K562 (cell line): ENCODE results near the gene GLUL. TPM values are rescaled to one million over a fixed set of nuclear protein-coding genes. Genes with fewer than 3 reads are reported as not detected.

Experiments
- ATF1 ChIP-seq, 2 experiments: fragments of 450-650 bp in 1 of 2; IDR thresholded peaks; 2 replicates each; pipeline ENCODE4 v1.6.1; 2016; ENCODE audit warnings: missing compliant biosample characterization in 1 of 2, missing genetic modification characterization in 1 of 2
- BRCA1 ChIP-seq, 2 experiments: fragments of 450-650 bp in 1 of 2; sonication (generic) in 1 of 2; formaldehyde crosslinking in 1 of 2; IDR thresholded peaks; 2 replicates each; pipeline versions ENCODE4 v1.5.0 to v1.6.1; 2017 to 2020; ENCODE audit warnings: mild to moderate bottlenecking in 1 of 2, missing genetic modification reagents in 1 of 2
- CHD1 ChIP-seq: fragments of 200-600 bp; sonication (generic); IDR thresholded peaks from one replicate; pipeline ENCODE4 v1.6.1; 2012; ENCODE audit warnings: mild to moderate bottlenecking, moderate library complexity, low read length, inconsistent platforms
- EGR1 ChIP-seq: fragments of 450-650 bp; conservative IDR thresholded peaks from 2 replicates; pipeline ENCODE4 v1.6.1; 2017; ENCODE audit warnings: mild to moderate bottlenecking
- ELF1 ChIP-seq: fragments of 200-800 bp; sonication (Bioruptor generic); IDR thresholded peaks from 2 replicates; pipeline ENCODE4 v1.6.1; 2016; ENCODE audit warnings: missing genetic modification characterization, missing compliant biosample characterization
- LARP7 ChIP-seq: fragments of 450-650 bp; IDR thresholded peaks from 2 replicates; pipeline ENCODE4 v1.6.1; 2016
- MCM3 ChIP-seq: fragments of 450-650 bp; IDR thresholded peaks from 2 replicates; pipeline ENCODE4 v1.6.1; 2016
- MXI1 ChIP-seq: IDR thresholded peaks from 2 replicates; pipeline ENCODE4 v1.6.1; 2011; ENCODE audit warnings: low read depth, mild to moderate bottlenecking, improper control_type of control experiment, low read length
- NKRF ChIP-seq: fragments of 450-650 bp; IDR thresholded peaks from 2 replicates; pipeline ENCODE4 v1.6.1; 2016; ENCODE audit warnings: borderline replicate concordance
- SP1 ChIP-seq: sonication (generic); formaldehyde crosslinking; IDR thresholded peaks from 2 replicates; pipeline ENCODE4 v1.8.1; 2022; ENCODE audit warnings: mild to moderate bottlenecking, missing genetic modification reagents
- SUPT5H ChIP-seq: fragments of 450-650 bp; IDR thresholded peaks from 2 replicates; pipeline ENCODE4 v1.6.1; 2016
- UBTF ChIP-seq, 2 experiments: IDR thresholded peaks; 2 replicates each; pipeline ENCODE4 v1.6.1; 2012; ENCODE audit warnings: improper control_type of control experiment in 2 of 2, low read depth in 2 of 2, low read length in 2 of 2, borderline replicate concordance in 1 of 2
- XRCC4 ChIP-seq: IDR thresholded peaks from one replicate; pipeline ENCODE4 v1.6.1; 2011; ENCODE audit not compliant: insufficient read depth, insufficient read length; ENCODE audit errors: extremely low read depth
- ZNF239 ChIP-seq: fragments of 250-450 bp; sonication (Bioruptor Pico); IDR thresholded peaks from 2 replicates; pipeline ENCODE4 v1.4.0; 2020; ENCODE audit warnings: mild to moderate bottlenecking
- polyA plus RNA-seq, 8 experiments: library from polyadenylated mRNA; depleted of rRNA in 4 of 8; stranded (reverse) in 5 of 8; unstranded in 3 of 8; fragments of >200 nt; fragmentation: Nextera tagmentation in 2 of 8; fragmentation: Illumina TruSeq in 1 of 8; extraction: Ambion mirVana in 2 of 8; extraction: Trizol in 1 of 8; gene quantifications; 2 replicates each; pipeline versions ENCODE4 v1.2.1 to v1.2.3, GENCODE V29; 2011 to 2014; ENCODE audit warnings: inconsistent platforms in 1 of 8, missing spikeins in 1 of 8
- total RNA-seq, 7 experiments: library from RNA; depleted of rRNA in 6 of 7; stranded (reverse); fragments of >200 nt in 6 of 7; fragmentation: Illumina TruSeq in 2 of 7; extraction: Trizol in 2 of 7; gene quantifications; 2 replicates each; pipeline versions ENCODE4 v1.2.1 to v1.2.3, GENCODE V29; 2011 to 2021; ENCODE audit warnings: low replicate concordance in 1 of 7

The GLUL gene
- total and polyA plus RNA-seq, 9 of the 15 experiments (the other 6 are each of a cell fraction or from before 2014, with no cell fraction given) = 1,088 to 4,222 (median 1,338) TPM

- TF ChIP-seq EGR1 (no peak), SUPT5H (0 out of 2 replicates have a peak, but pooled peaks have one; percentile 43), ELF1 (tag) (no peak), UBTF (IDR thresholded peaks at IDR 0.05; ENCODE audit: borderline replicate concordance in 1 of 2, low read depth in 2 of 2, low read length in 2 of 2) (0 out of 4 replicates have a peak, but pooled peaks of 1 of the 2 experiments have one; percentile 47), SP1 (CRISPR knock-in tag) (0 out of 2 replicates have a peak, but pooled peaks have one; percentile 6), CHD1 (peak; percentile 63), ZNF239 (no peak), XRCC4 (no peak), BRCA1 (IDR thresholded peaks at IDR 0.05) (no peak), BRCA1 (CRISPR knock-in tag; IDR thresholded peaks at IDR 0.05) (no peak), LARP7 (0 out of 2 replicates have a peak, but pooled peaks have one; percentile 65), MCM3 (no peak), MXI1 (0 out of 2 replicates have a peak, but pooled peaks have one; percentile 23), NKRF (0 out of 2 replicates have a peak, but pooled peaks have one; percentile 39), ATF1 (CRISPR knock-in tag; IDR thresholded peaks at IDR 0.05) (no peak), ATF1 (tag; IDR thresholded peaks at IDR 0.05) (no peak)
These were observed 2.0 kb downstream of the GLUL start (continued) for GRCh38 chr1:182389619-182390047.
